Adrenal gland (tissue), 19 donors: Measurements from ENCODE around the gene DMPK. TPM values are rescaled to one million over a fixed set of nuclear protein-coding genes. Genes with fewer than 3 reads are reported as not detected.
A peak's percentile ranks its signal among the peaks of the same experiment; 100 is the strongest.

Source experiments
- DNase-seq, 7 donors: peaks; one replicate each; pipeline ENCODE4 v3.0.0-alpha.2; 2019 to 2020
- H3K27ac ChIP-seq, 5 donors: fragments of 200-600 bp; sonication (generic) in 4 of 5; 1 replicate in 3 of 5; 2 replicates in 2 of 5; pipeline versions ENCODE4 v1.5.1 to v1.8.0; 2016 to 2020; ENCODE audit warnings: mild to moderate bottlenecking in 1 of 5
- H3K27me3 ChIP-seq: fragments of 200-600 bp; 2 replicates; pipeline ENCODE4 v1.8.0; 2021
- H3K36me3 ChIP-seq, 2 donors: fragments of 200-600 bp; replicated peaks in 1 of 2; 1 replicate in 1 of 2; 2 replicates in 1 of 2; pipeline versions ENCODE4 v1.5.1 to v1.8.0; 2018 to 2022
- H3K4me1 ChIP-seq, 2 donors: fragments of 200-600 bp; replicated peaks in 1 of 2; 1 replicate in 1 of 2; 2 replicates in 1 of 2; pipeline versions ENCODE4 v1.5.1 to v1.8.0; 2018 to 2021
- H3K4me3 ChIP-seq, 4 donors: fragments of 200-600 bp; sonication (generic) in 3 of 4; one replicate each; pipeline ENCODE4 v1.5.1; 2016 to 2018
- H3K9me3 ChIP-seq, 3 donors: fragments of 200-600 bp; sonication (generic) in 1 of 3; replicated peaks in 1 of 3; 1 replicate in 2 of 3; 2 replicates in 1 of 3; pipeline versions ENCODE4 v1.5.1 to v1.8.0; 2016 to 2021
- CTCF ChIP-seq, 6 experiments: fragments of 450-650 bp in 4 of 6; fragments of 200-600 bp in 2 of 6; sonication (generic) in 1 of 6; IDR thresholded peaks; 1 replicate in 5 of 6; 2 replicates in 1 of 6; pipeline versions ENCODE4 v1.5.1 to v1.8.0; 2016 to 2021; ENCODE audit warnings: antibody characterized with exemption in 6 of 6, mild to moderate bottlenecking in 2 of 6, moderate library complexity in 1 of 6
- POLR2A ChIP-seq, 2 donors: fragments of 450-650 bp; IDR thresholded peaks; one replicate each; pipeline ENCODE4 v1.6.1; 2017; ENCODE audit warnings: antibody characterized with exemption in 2 of 2, mild to moderate bottlenecking in 2 of 2, moderate library complexity in 1 of 2
- WGBS, 4 donors: extraction: QIAGEN DNeasy Blood & Tissue Kit in 2 of 4; methylation state at CpG; one replicate each; pipeline versions ENCODE4 v1.1.5 to v1.1.7; 2013 to 2017; 5-methylcytosine and 5-hydroxymethylcytosine counted together
- intact Hi-C, 2 donors: fragments of 100-400 bp; cut with DNase I; formaldehyde crosslinking; loops; one replicate each; pipeline versions ENCODE4 v1.14.1 to v1.15.0; 2022 to 2023
- long read RNA-seq, 10 donors: library from polyadenylated mRNA in 3 of 10; unstranded in 2 of 10; stranded (forward) in 1 of 10; transcript quantifications; one replicate each; pipeline ENCODE4 v2.0.0 and lab custom pipeline, GENCODE V29; 2021 to 2026
- polyA plus RNA-seq, 3 donors: library from polyadenylated mRNA; stranded (reverse); fragments of 200-250 nt in 2 of 3; fragments of 350-450 nt in 1 of 3; fragmentation: Illumina TruSeq in 1 of 3; extraction: RNeasy Lipid Tissue Mini Kit (QIAGEN cat#74804) in 1 of 3; gene quantifications; one replicate each; pipeline ENCODE4 v1.2.3, GENCODE V29; 2013 to 2014
- total RNA-seq, 9 donors: library from RNA; depleted of rRNA in 4 of 9; stranded (reverse); fragments of >200 nt in 4 of 9; fragments of 120-200 nt in 1 of 9; fragmentation: NEBNext Ultra II Directional in 1 of 9; extraction: Animal tissue kit (Norgen Biotek cat#: 25700) in 1 of 9; gene quantifications; one replicate each; pipeline versions ENCODE4 v1.1.0 to v1.2.4, GENCODE V29; 2013 to 2023
- donor health status: healthy with polysubstance abuse.
- donor health status: Bipolar disorder and iron deficiency.
- donor health status: DM: yes; HTN: yes; CAD: no.
- donor health status: DM: no; HTN: no; CAD: no.
- donor health status: DM: no; HTN: no; CAD: no.
- donor health status: DM: yes; HTN: yes; CAD: no.

The DMPK gene
- 100 to 1,000 TPM in 6 of 9 donors, 10 to 100 TPM in 3; 89.1 to 197 (median 121) TPM for total RNA-seq
- polyA plus RNA-seq: 100 to 1,000 TPM in 2 of 3 donors, 10 to 100 TPM in 1; 76.8 to 748 (median 185) TPM
- long read RNA-seq, donor 1, transcript DMPK-215 (1 exons, 1,410 nt): major isoform, 5 of 19 reads
- long read RNA-seq, donor 1, partial matches to known transcripts: 0 of 19 reads
- long read RNA-seq, donor 1, other reads (novel, unspliced or antisense): 6 of 19 reads
- long read RNA-seq, donor 2, transcript DMPK-215 (1 exons, 1,410 nt): minor isoform, 6 of 24 reads
- long read RNA-seq, donor 2, transcript DMPK-204 (15 exons, 2,754 nt): minor isoform, 5 of 24 reads
- long read RNA-seq, donor 2, transcript DMPK-201 (15 exons, 2,787 nt): major isoform, 8 of 24 reads
- long read RNA-seq, donor 2, partial matches to known transcripts: 0 of 24 reads
- long read RNA-seq, donor 2, other reads (novel, unspliced or antisense): 0 of 24 reads
- long read RNA-seq, donor 3, transcript DMPK-215 (1 exons, 1,410 nt): major isoform, 7 of 12 reads
- long read RNA-seq, donor 3, partial matches to known transcripts: 0 of 12 reads
- long read RNA-seq, donor 3, other reads (novel, unspliced or antisense): 0 of 12 reads
- long read RNA-seq, donor 4, transcript DMPK-215 (1 exons, 1,410 nt): major isoform, 6 of 27 reads
- long read RNA-seq, donor 4, partial matches to known transcripts: 5 of 27 reads
- long read RNA-seq, donor 4, other reads (novel, unspliced or antisense): 11 of 27 reads
- long read RNA-seq, donor 5, transcript DMPK-201 (15 exons, 2,787 nt): major isoform, 117 of 616 reads
- long read RNA-seq, donor 5, transcript DMPK-204 (15 exons, 2,754 nt): minor isoform, 23 of 616 reads
- long read RNA-seq, donor 5, transcript DMPK-220 (16 exons, 2,503 nt): minor isoform, 17 of 616 reads
- long read RNA-seq, donor 5, transcript DMPK-205 (15 exons, 2,548 nt): minor isoform, 17 of 616 reads
- long read RNA-seq, donor 5, partial matches to known transcripts: 109 of 616 reads
- long read RNA-seq, donor 5, other reads (novel, unspliced or antisense): 313 of 616 reads
- long read RNA-seq, donor 6, transcript DMPK-215 (1 exons, 1,410 nt): major isoform, 6 of 20 reads
- long read RNA-seq, donor 6, partial matches to known transcripts: 3 of 20 reads
- long read RNA-seq, donor 6, other reads (novel, unspliced or antisense): 9 of 20 reads
- long read RNA-seq, donor 7, transcript DMPK-215 (1 exons, 1,410 nt): major isoform, 20 of 28 reads
- long read RNA-seq, donor 7, partial matches to known transcripts: 0 of 28 reads
- long read RNA-seq, donor 7, other reads (novel, unspliced or antisense): 0 of 28 reads
- long read RNA-seq, donor 8, transcript DMPK-215 (1 exons, 1,410 nt): minor isoform, 5 of 53 reads
- long read RNA-seq, donor 8, transcript DMPK-201 (15 exons, 2,787 nt): major isoform, 17 of 53 reads
- long read RNA-seq, donor 8, transcript DMPK-204 (15 exons, 2,754 nt): minor isoform, 7 of 53 reads
- long read RNA-seq, donor 8, partial matches to known transcripts: 5 of 53 reads
- long read RNA-seq, donor 8, other reads (novel, unspliced or antisense): 10 of 53 reads
- long read RNA-seq, donor 9, transcript DMPK-215 (1 exons, 1,410 nt): major isoform, 8 of 12 reads
- long read RNA-seq, donor 9, partial matches to known transcripts: 0 of 12 reads
- long read RNA-seq, donor 9, other reads (novel, unspliced or antisense): 0 of 12 reads
- long read RNA-seq, donor 10, partial matches to known transcripts: 5 of 24 reads
- long read RNA-seq, donor 10, other reads (novel, unspliced or antisense): 9 of 24 reads

GRCh38 chr19:45782162-45782691 is at the start of gene DMPK:
Gene DMPK, minus strand, starts transcription at chr19:45782490. Its CDS starts 138 bp downstream, at chr19:45782352.
- peak in 5 of 7 donors; percentile 54 to 78 (median 70) for DNase-seq
- WGBS, 4 donors: 0 to 23% (median 10%) methylated on average over 2 to 18 of the region's 18 CpGs; no CpG with 5 or more reads in 1 of the 4 donors
- intact Hi-C loops: no loop called here

DNA sequence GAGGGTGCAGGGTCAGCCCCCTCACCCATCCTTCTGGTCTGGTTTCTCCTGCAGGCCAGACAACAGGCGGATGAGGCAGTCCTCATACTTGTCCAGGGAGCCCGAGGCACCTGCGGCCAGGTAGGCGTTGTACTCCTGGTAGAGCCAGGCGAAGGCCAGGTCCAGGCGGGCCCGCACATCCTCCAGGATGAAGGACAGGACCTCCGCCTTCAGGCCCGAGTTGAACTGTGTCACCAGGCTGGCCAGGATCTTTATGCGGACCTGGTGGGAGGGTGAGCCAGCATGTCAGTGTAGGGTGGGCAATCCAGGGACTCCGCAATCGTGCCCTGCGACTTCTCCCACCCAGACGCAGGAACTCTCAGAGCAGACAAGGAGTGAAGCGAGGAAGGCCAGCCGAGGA is 46.7 kb upstream of the DMPK start:
- peaks cover 0 to 92% of the 10 kb centered on the region in 2 donors for H3K36me3 ChIP-seq
- H3K27me3 ChIP-seq: no peaks in the 10 kb centered on the region
- H3K27ac ChIP-seq: no peak overlapping the region
- peaks cover 8% of the 10 kb centered on the region in 2 donors for H3K4me1 ChIP-seq
- no peak for TF ChIP-seq CTCF (IDR thresholded peaks at IDR 0.05)
- no peak for TF ChIP-seq POLR2A (IDR thresholded peaks at IDR 0.05)
- intact Hi-C loops: no loop called here
- WGBS, 4 donors: 92 to 94% (median 93%) methylated on average over 5 to 16 of the region's 16 CpGs
- no peak for DNase-seq
- H3K9me3 ChIP-seq: no peaks in the 10 kb centered on the region
- H3K4me3 ChIP-seq: no peak overlapping the region

More at GRCh38 chr19:45782162-45782691, at the start of gene DMPK:
- peaks cover 0 to 33% of the 10 kb centered on the region in 2 donors for H3K36me3 ChIP-seq
- H3K4me1 ChIP-seq: peaks cover 35 to 41% of the 10 kb centered on the region in 2 donors
- H3K27ac ChIP-seq: peak within 1 kb of the TSS; percentile 87 to 96 (median 91)
- no peaks in the 10 kb centered on the region for H3K27me3 ChIP-seq
- H3K9me3 ChIP-seq: no peaks in the 10 kb centered on the region
- no peak for TF ChIP-seq POLR2A (IDR thresholded peaks at IDR 0.05)
- TF ChIP-seq CTCF (IDR thresholded peaks at IDR 0.05): no peak
- peak within 1 kb of the TSS in 3 of 4 donors; percentile 52 to 62 (median 61) for H3K4me3 ChIP-seq

GRCh38 chr19:45828523-45828922 is 46.2 kb upstream of the DMPK start:
- intact Hi-C loops: no loop called here
- DNase-seq: no peak
- TF ChIP-seq CTCF (IDR thresholded peaks at IDR 0.05) (no peak), POLR2A (IDR thresholded peaks at IDR 0.05) (no peak)
- Histone ChIP-seq H3K36me3 (peaks cover 0 to 89% of the 10 kb centered on the region in 2 donors), H3K9me3 (no peaks in the 10 kb centered on the region), H3K4me3 (no peak overlapping the region), H3K27me3 (no peaks in the 10 kb centered on the region), H3K4me1 (peaks cover 8% of the 10 kb centered on the region in 2 donors), H3K27ac (no peak overlapping the region)
- 81 to 90% (median 87%) methylated on average over 9 of the region's 9 CpGs for WGBS, 4 donors
